ENCODE data around the gene GDPGP1.

The GDPGP1 gene

GRCh38 chr15:90221246-90221900 is 12.6 kb upstream of the GDPGP1 start:
- in situ Hi-C loops (cut with HindIII; ENCODE audit: low pct_ligation_motif_present, low pct_unique_long_range_greater_than_20kb, low sequenced_read_pairs): no loop called here
- DNase-seq: peak; percentile 67

- peak; percentile 18 for DNase-seq
- in situ Hi-C loops (cut with HindIII; ENCODE audit: low pct_ligation_motif_present, low pct_unique_long_range_greater_than_20kb, low sequenced_read_pairs): no loop called here
Measured at GRCh38 chr15:90222547-90222946, 11.5 kb upstream of the GDPGP1 start.

GRCh38 chr15:90223441-90224165 is 10.4 kb upstream of the GDPGP1 start:
- in situ Hi-C loops (cut with HindIII; ENCODE audit: low pct_ligation_motif_present, low pct_unique_long_range_greater_than_20kb, low sequenced_read_pairs): no loop called here
- DNase-seq: no peak

- no peak for DNase-seq
- in situ Hi-C loops (cut with HindIII; ENCODE audit: low pct_ligation_motif_present, low pct_unique_long_range_greater_than_20kb, low sequenced_read_pairs): no loop called here
Measured at GRCh38 chr15:90225047-90225446, 9.0 kb upstream of the GDPGP1 start.

- in situ Hi-C loops (cut with HindIII; ENCODE audit: low pct_ligation_motif_present, low pct_unique_long_range_greater_than_20kb, low sequenced_read_pairs): no loop called here
- DNase-seq: no peak
Measured at GRCh38 chr15:90225504-90226234, 8.3 kb upstream of the GDPGP1 start.

GRCh38 chr15:90227336-90227735 is 6.7 kb upstream of the GDPGP1 start:
- in situ Hi-C loops (cut with HindIII; ENCODE audit: low pct_ligation_motif_present, low pct_unique_long_range_greater_than_20kb, low sequenced_read_pairs): no loop called here
- no peak for DNase-seq

- in situ Hi-C loops (cut with HindIII; ENCODE audit: low pct_ligation_motif_present, low pct_unique_long_range_greater_than_20kb, low sequenced_read_pairs): no loop called here
- DNase-seq: no peak
Measured at GRCh38 chr15:90227816-90228772, 5.9 kb upstream of the GDPGP1 start.

- in situ Hi-C loops (cut with HindIII; ENCODE audit: low pct_ligation_motif_present, low pct_unique_long_range_greater_than_20kb, low sequenced_read_pairs): no loop called here
- DNase-seq: no peak
Measured at GRCh38 chr15:90228960-90229359, 5.0 kb upstream of the GDPGP1 start.

GRCh38 chr15:90230071-90230494 is 3.9 kb upstream of the GDPGP1 start:
- no peak for DNase-seq
- in situ Hi-C loops (cut with HindIII; ENCODE audit: low pct_ligation_motif_present, low pct_unique_long_range_greater_than_20kb, low sequenced_read_pairs): no loop called here

GRCh38 chr15:90230610-90231009 is 3.4 kb upstream of the GDPGP1 start:
- in situ Hi-C loops (cut with HindIII; ENCODE audit: low pct_ligation_motif_present, low pct_unique_long_range_greater_than_20kb, low sequenced_read_pairs): no loop called here

GRCh38 chr15:90231028-90232017 is 2.7 kb upstream of the GDPGP1 start:
- DNase-seq: no peak
- in situ Hi-C loops (cut with HindIII; ENCODE audit: low pct_ligation_motif_present, low pct_unique_long_range_greater_than_20kb, low sequenced_read_pairs): no loop called here

More at GRCh38 chr15:90230610-90231009, 3.4 kb upstream of the GDPGP1 start:
- DNase-seq: no peak

- in situ Hi-C loops (cut with HindIII; ENCODE audit: low pct_ligation_motif_present, low pct_unique_long_range_greater_than_20kb, low sequenced_read_pairs): no loop called here
- no peak for DNase-seq
Measured at GRCh38 chr15:90232196-90232595, 1.8 kb upstream of the GDPGP1 start.

- DNase-seq: no peak
- in situ Hi-C loops (cut with HindIII; ENCODE audit: low pct_ligation_motif_present, low pct_unique_long_range_greater_than_20kb, low sequenced_read_pairs): no loop called here
Measured at GRCh38 chr15:90232941-90233386, 1.0 kb upstream of the GDPGP1 start.

- in situ Hi-C loops (cut with HindIII; ENCODE audit: low pct_ligation_motif_present, low pct_unique_long_range_greater_than_20kb, low sequenced_read_pairs): no loop called here
- peak; percentile 94 for DNase-seq
Measured at GRCh38 chr15:90233387-90234095, 468 bp upstream of the GDPGP1 start, which contains the start of gene CIB1. CIB1 (minus strand) TSS chr15:90233941; CDS start chr15:90233885, 56 bp downstream.

- in situ Hi-C loops (cut with HindIII; ENCODE audit: low pct_ligation_motif_present, low pct_unique_long_range_greater_than_20kb, low sequenced_read_pairs): no loop called here
Measured at GRCh38 chr15:90239371-90239770, 5.4 kb downstream of the GDPGP1 start.

GRCh38 chr15:90240856-90241255 is 6.8 kb downstream of the GDPGP1 start:
- in situ Hi-C loops (cut with HindIII; ENCODE audit: low pct_ligation_motif_present, low pct_unique_long_range_greater_than_20kb, low sequenced_read_pairs): no loop called here
- DNase-seq: no peak

More at GRCh38 chr15:90239371-90239770, 5.4 kb downstream of the GDPGP1 start:
- DNase-seq: no peak
